Activated CD8-positive, alpha-beta T cell treated with anti-CD3 and anti-CD28 coated beads for 36 hours (primary cell): Measurements from ENCODE around the gene PROCR. TPM values are rescaled to one million over a fixed set of nuclear protein-coding genes. Genes with fewer than 3 reads are reported as not detected.
"Not testable (repeated sequence)": the region's sequence is repeated elsewhere in the genome, so short reads cannot be mapped to it uniquely, and the experiment has no call there.

Source experiments
- ATAC-seq: fragments of 200-7000 bp; cut with Tn5 transposase; one replicate; pipeline ENCODE4 v1.10.0; 2021; ENCODE audit warnings: mild to moderate bottlenecking, moderate library complexity
- CTCF ChIA-PET: fragments of 350-600 bp; sonication (Branson Sonifier 250); formaldehyde crosslinking; loops from one replicate; lab custom pipeline; 2021; ENCODE audit warnings: antibody characterized with exemption; lab: Charles Lee
- POLR2A ChIA-PET: fragments of 350-600 bp; sonication (Branson Sonifier 250); formaldehyde crosslinking; loops from one replicate; lab custom pipeline; 2021; ENCODE audit warnings: antibody characterized with exemption; lab: Charles Lee
- DNase-seq: peaks from one replicate; pipeline ENCODE4 v3.0.0-alpha.2; 2020
- H3K27ac Mint-ChIP-seq: one replicate; pipeline ENCODE4 v1.8.0; 2021; ENCODE audit warnings: mild to moderate bottlenecking, mixed read lengths
- H3K27me3 Mint-ChIP-seq: one replicate; pipeline ENCODE4 v1.8.0; 2021; ENCODE audit warnings: mixed read lengths
- H3K36me3 Mint-ChIP-seq: one replicate; pipeline ENCODE4 v1.8.0; 2021; ENCODE audit warnings: low read depth, mixed read lengths
- H3K4me1 Mint-ChIP-seq: one replicate; pipeline ENCODE4 v1.8.0; 2021; ENCODE audit warnings: low read depth, mixed read lengths
- H3K4me3 Mint-ChIP-seq: one replicate; pipeline ENCODE4 v1.8.0; 2021; ENCODE audit warnings: mild to moderate bottlenecking, moderate library complexity, mixed read lengths
- H3K9me3 Mint-ChIP-seq: one replicate; pipeline ENCODE4 v1.8.0; 2021; ENCODE audit warnings: mixed read lengths
- intact Hi-C: fragments of 100-400 bp; cut with micrococcal nuclease; formaldehyde crosslinking; loops from one replicate; pipeline ENCODE4 v1.10.0; 2022
- total RNA-seq, 2 experiments: library from RNA; stranded (reverse); gene quantifications; one replicate each; pipeline ENCODE4 v1.2.3, GENCODE V29; 2021
- TF ChIP-seq, protein P1 (sequence below): fragments of 200-600 bp; IDR thresholded peaks from one replicate; pipeline ENCODE4 v1.8.0; 2022; ENCODE audit warnings: antibody characterized with exemption, mild to moderate bottlenecking

PROCR gene
- total RNA-seq, 2 experiments from 2014 or later: 2.3 to 3.0 TPM

DNA sequence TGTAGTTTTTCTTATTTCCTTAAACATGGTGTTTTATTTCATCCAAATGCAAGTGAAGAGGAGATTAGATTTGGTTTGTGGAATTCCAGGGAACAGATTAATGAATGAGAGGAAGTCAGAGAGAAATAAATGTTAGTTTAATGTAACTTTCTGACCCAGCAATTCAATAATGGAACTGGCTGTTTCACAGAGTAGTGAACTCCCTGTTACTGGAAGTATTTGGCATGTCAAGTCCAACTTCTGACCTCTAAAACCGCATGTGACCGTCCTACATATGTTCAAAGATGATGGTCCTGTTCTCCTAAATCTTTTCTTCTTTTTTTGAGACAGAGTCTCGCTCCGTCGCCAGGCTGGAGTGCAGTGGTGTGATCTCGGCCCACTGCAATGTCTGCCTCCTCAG, 18.7 kb downstream of the PROCR start:
- POLR2A ChIA-PET: no interaction called here
- ATAC-seq: no peak
- intact Hi-C loops: no loop called here
- no peaks in the 10 kb centered on the region for H3K27me3 Mint-ChIP-seq
- no peak overlapping the region for H3K4me3 Mint-ChIP-seq
- no peaks in the 10 kb centered on the region for H3K9me3 Mint-ChIP-seq
- CTCF ChIA-PET: no interaction called here
- no peak overlapping the region for H3K27ac Mint-ChIP-seq
- no peaks in the 10 kb centered on the region for H3K4me1 Mint-ChIP-seq
- H3K36me3 Mint-ChIP-seq: peaks cover 1% of the 10 kb centered on the region
- DNase-seq: no peak
- TF ChIP-seq, protein P1, sequence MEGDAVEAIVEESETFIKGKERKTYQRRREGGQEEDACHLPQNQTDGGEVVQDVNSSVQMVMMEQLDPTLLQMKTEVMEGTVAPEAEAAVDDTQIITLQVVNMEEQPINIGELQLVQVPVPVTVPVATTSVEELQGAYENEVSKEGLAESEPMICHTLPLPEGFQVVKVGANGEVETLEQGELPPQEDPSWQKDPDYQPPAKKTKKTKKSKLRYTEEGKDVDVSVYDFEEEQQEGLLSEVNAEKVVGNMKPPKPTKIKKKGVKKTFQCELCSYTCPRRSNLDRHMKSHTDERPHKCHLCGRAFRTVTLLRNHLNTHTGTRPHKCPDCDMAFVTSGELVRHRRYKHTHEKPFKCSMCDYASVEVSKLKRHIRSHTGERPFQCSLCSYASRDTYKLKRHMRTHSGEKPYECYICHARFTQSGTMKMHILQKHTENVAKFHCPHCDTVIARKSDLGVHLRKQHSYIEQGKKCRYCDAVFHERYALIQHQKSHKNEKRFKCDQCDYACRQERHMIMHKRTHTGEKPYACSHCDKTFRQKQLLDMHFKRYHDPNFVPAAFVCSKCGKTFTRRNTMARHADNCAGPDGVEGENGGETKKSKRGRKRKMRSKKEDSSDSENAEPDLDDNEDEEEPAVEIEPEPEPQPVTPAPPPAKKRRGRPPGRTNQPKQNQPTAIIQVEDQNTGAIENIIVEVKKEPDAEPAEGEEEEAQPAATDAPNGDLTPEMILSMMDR: no peak

DNA sequence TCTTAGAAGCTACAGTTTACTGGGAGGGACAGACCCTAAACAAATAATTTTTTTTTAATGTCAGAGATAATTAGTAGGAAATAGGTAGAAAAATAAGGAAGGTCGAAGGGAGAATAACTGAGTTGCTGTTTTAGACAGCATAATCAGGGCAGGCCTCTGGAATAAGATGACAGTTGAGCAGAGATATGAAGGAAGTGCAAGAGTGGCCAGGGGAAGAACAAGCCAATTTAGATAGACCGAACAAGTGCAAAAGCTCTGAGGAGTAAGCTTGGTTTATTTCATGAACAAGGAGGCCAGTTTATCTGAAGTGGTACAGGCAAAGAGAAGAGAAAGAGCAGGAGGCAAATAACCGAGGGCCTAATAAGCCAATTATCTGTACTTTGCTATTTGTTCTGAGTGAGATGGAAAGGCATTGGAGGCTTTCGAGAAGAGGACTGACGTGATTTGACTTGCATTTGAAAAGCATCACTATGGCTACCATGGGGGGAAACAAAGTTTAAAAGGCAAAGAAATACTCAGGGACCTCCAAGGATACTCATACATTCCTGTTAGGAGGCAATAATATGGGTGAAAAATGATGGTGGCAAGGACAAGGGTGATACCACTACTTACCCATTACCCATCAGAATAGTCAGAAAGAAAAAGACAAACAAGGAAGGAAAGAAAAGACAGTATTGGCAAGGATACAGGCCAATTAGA, 19.7 kb downstream of the PROCR start:
- ChIA-PET CTCF (interaction anchor here (1.7 kb wide), 1 partner anchor 16 kb away, joined by 4 read pairs; no protein-coding TSS in a partner anchor), POLR2A (no interaction called here)

DNA sequence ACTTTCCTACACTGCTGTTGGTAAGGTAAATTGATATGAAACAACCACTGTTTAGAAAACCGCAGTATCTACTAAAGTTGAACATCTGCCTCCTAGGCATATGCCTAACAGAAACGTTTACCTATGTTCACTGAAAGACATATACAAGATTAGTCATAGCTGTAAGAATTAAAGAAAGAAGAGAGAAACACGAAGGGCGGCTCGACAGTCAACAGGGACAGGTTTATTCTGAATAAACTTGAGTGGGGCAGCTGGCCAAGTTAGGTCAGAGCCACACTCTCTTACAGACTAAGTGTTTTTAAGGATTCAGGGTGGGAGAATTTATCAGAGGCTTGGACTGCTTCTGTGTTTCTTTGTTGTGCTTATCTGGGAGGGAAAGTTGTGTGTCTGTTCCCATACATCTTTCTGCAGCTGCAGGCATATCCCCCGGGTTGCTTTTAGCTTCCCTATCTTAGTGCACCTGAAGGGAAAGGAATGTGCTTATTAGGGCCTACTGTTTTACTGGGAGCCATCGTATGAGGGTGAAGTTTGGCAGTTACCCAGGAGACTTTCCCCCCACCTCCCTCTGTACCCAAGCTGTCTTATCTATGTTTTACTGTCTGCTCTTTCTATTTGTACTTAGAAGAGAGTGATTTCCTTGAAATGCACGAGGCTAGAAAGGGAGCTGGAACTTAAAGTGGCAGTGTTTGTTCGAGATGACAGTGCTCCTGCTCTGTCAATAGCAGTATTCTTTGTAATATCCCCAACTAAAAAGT, 20.4 kb downstream of the PROCR start:
- intact Hi-C loops: no loop called here
- ChIA-PET CTCF (interaction anchor here (1.7 kb wide), 1 partner anchor 16 kb away, joined by 4 read pairs; no protein-coding TSS in a partner anchor), POLR2A (no interaction called here)
- no peak for ATAC-seq
- peaks cover 11% of the 10 kb centered on the region for H3K9me3 Mint-ChIP-seq
- H3K27me3 Mint-ChIP-seq: no peaks in the 10 kb centered on the region
- no peak for DNase-seq
- TF ChIP-seq, protein P1: no peak
- peaks cover 5% of the 10 kb centered on the region for H3K36me3 Mint-ChIP-seq
- H3K27ac Mint-ChIP-seq: no peak overlapping the region
- no peaks in the 10 kb centered on the region for H3K4me1 Mint-ChIP-seq
- no peak overlapping the region for H3K4me3 Mint-ChIP-seq

More for the DNA sequence above, 19.7 kb downstream of the PROCR start:
- no peak overlapping the region for H3K27ac Mint-ChIP-seq
- DNase-seq: no peak
- H3K9me3 Mint-ChIP-seq: peaks cover 4% of the 10 kb centered on the region
- H3K36me3 Mint-ChIP-seq: peaks cover 5% of the 10 kb centered on the region
- ATAC-seq: no peak
- intact Hi-C loops: no loop called here
- no peaks in the 10 kb centered on the region for H3K27me3 Mint-ChIP-seq
- H3K4me1 Mint-ChIP-seq: no peaks in the 10 kb centered on the region
- no peak overlapping the region for H3K4me3 Mint-ChIP-seq
- TF ChIP-seq, protein P1: no peak

DNA sequence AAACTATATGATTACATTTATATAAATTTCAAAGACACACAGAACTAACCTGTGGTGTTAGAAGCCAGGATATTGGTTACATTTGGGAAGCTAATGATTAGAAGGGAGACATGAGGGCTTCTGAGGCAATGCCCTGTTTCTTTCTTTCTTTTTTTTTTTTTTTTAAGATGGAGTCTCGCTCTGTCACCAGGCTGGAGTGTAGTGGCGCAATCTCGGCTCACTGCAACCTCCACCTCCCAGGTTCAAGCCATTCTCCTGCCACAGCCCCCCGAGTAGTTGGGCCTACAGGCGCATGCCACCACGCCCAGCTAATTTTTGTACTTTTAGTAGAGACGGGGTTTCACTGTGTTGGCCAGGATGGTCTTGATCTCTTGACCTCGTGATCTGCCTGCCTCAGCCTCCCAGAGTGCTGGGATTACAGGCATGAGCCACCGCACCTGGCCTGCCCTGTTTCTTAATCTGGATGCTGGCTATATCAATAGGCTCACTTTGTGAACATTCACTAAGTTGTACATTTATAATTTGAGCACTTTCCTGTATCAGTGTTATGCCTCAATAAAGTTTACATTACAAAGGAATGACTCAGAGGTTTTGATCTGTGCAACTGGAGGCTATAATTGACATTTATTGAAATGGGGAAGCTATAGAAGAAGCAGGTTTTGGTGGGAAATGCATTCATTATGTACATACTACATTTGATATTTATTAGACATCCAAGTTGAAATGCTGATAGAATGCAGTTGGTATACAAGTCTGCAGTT, 21.3 kb downstream of the PROCR start:
- POLR2A ChIA-PET, intact Hi-C loops, ATAC-seq, H3K27me3 Mint-ChIP-seq, H3K4me1 Mint-ChIP-seq, DNase-seq, H3K27ac Mint-ChIP-seq, H3K36me3 Mint-ChIP-seq, H3K4me3 Mint-ChIP-seq: not testable (repeated sequence)
- H3K9me3 Mint-ChIP-seq: peaks cover 11% of the 10 kb centered on the region
- CTCF ChIA-PET: interaction anchor here (0.8 to 1.7 kb wide), 4 partner anchors 15 to 154 kb away, joined by 3 to 4 read pairs (median 4); no protein-coding TSS in a partner anchor

DNA sequence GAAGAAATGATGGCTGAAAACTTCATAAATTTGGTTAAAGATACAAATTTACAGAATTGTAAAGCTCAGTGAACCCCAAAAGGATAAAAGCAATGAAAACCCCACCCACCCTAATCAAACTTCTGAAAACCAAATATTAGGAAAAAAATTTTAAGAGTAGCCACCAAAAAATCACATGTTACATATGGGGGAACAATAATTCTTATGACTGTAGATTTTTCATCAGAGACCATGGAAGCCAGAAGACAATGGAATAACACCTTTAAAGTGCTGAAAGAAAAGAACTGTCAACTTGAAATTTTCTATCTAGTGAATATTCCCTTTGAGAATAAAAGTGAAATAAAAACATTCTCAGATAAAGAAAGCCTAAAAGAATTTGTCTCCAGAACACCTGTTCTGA, 24.4 kb downstream of the PROCR start:
- POLR2A ChIA-PET: no interaction called here
- H3K9me3 Mint-ChIP-seq: peaks cover 14% of the 10 kb centered on the region

More for the DNA sequence above, 24.4 kb downstream of the PROCR start:
- CTCF ChIA-PET: interaction anchor here (2.4 kb wide), 1 partner anchor 8 kb away, joined by 5 read pairs; no protein-coding TSS in a partner anchor
- intact Hi-C loops: no loop called here
- TF ChIP-seq, protein P1: no peak
- H3K27ac Mint-ChIP-seq: no peak overlapping the region
- no peak overlapping the region for H3K4me3 Mint-ChIP-seq
- ATAC-seq (no peak), DNase-seq (no peak)
- peaks cover 2% of the 10 kb centered on the region for H3K4me1 Mint-ChIP-seq
- no peaks in the 10 kb centered on the region for H3K27me3 Mint-ChIP-seq
- H3K36me3 Mint-ChIP-seq: peaks cover 12% of the 10 kb centered on the region
